ENCODE measurements around the gene RELN.

GRCh38 chr7:103571586-103571985 is 417.9 kb downstream of the RELN start:
- no peak for TF ChIP-seq CTCF (IDR thresholded peaks at IDR 0.05)
- no peak for TF ChIP-seq POLR2A (IDR thresholded peaks at IDR 0.05)

Measured in lower leg skin (tissue), 3 donors.